ENCODE data around the gene APBB1IP. TPM values are rescaled to one million over a fixed set of nuclear protein-coding genes. Genes with fewer than 3 reads are reported as not detected.

APBB1IP gene
- total and polyA plus RNA-seq, 2 of the 8 experiments (the other 6 are each of a cell fraction or from before 2014, with no cell fraction given) = 0.05 TPM; not detected in 1

DNA sequence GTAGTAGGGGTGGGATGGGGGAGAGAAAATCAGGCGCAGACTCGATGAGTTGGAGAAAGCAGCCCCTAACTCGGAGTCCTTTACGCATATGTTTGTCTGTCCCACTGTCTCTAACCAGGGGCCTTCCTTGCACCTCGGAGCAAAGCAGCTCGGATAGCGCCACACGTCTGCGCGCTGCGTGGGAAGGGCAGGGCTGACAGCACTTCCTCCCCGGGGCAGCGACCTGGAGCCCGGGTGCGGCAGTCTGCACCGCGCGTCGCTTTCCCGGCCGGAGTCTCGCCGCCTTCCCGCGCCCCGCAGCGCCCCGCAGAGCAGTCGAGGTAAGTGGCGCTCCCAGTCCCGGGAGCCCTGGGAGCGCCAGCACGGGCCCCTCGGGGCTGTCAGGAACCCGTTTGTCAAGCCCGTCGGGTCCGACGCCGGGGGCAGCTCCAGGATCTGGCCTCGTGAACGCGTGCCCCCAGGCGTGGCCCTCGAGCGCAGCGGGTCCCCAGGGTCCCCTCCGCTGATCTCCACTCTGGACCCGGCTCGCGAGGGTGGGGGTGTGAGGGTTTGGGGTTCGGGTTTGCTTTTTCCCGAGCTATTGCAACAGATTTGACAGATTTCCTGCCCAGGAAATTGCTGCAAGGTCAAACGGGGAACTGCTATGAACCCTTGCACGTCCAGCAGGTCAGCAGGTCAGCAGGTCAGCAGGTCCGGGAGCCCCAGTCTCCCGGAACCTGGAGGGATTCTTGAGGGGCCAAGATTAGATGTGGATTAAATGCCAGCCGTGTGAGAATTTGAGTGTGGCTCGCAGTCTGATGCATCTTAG, 597 bp downstream of the APBB1IP start (continued):
- TF ChIP-seq JUND (IDR thresholded peaks at IDR 0.05; ENCODE audit: low read length) (no peak), SRF (IDR thresholded peaks at IDR 0.05; ENCODE audit: low read depth, low read length) (no peak)

All from H1 (cell line).